Iris pigment epithelial cell (primary cell): Measurements from ENCODE around the gene NT5DC1.
A peak's percentile ranks its signal among the peaks of the same experiment; 100 is the strongest.

Source experiments
- DNase-seq: peaks from one replicate; pipeline ENCODE4 v3.0.0-alpha.2; 2011; ENCODE audit warnings: low read depth

The NT5DC1 gene

GRCh38 chr6:116100419-116101301 lies at the start of gene NT5DC1:
TSS of gene NT5DC1 (plus strand) at chr6:116100853. CDS start at chr6:116100931, 78 bp downstream.
- DNase-seq: peak; percentile 74

- no peak for DNase-seq
Measured at GRCh38 chr6:116051244-116051643, 49.4 kb upstream of the NT5DC1 start.

GRCh38 chr6:116055513-116055912 lies 45.1 kb upstream of the NT5DC1 start:
- DNase-seq: no peak

- no peak for DNase-seq
Measured at GRCh38 chr6:116057766-116058165, 42.9 kb upstream of the NT5DC1 start.

- no peak for DNase-seq
Measured at GRCh38 chr6:116059713-116060571, 40.7 kb upstream of the NT5DC1 start.

- peak; percentile 40 for DNase-seq
Measured at GRCh38 chr6:116060572-116061283, 39.9 kb upstream of the NT5DC1 start, which contains the start of gene FRK. TSS of gene FRK (minus strand) at chr6:116060891. CDS start at chr6:116060311, 580 bp downstream.

GRCh38 chr6:116062496-116062895 lies 38.2 kb upstream of the NT5DC1 start:
- no peak for DNase-seq

GRCh38 chr6:116064666-116065065 lies 36.0 kb upstream of the NT5DC1 start:
- DNase-seq: no peak

GRCh38 chr6:116066789-116067188 lies 33.9 kb upstream of the NT5DC1 start:
- DNase-seq: no peak

GRCh38 chr6:116070101-116070500 lies 30.6 kb upstream of the NT5DC1 start:
- DNase-seq: no peak

- no peak for DNase-seq
Measured at GRCh38 chr6:116070616-116071389, 29.9 kb upstream of the NT5DC1 start.

GRCh38 chr6:116072368-116072767 lies 28.3 kb upstream of the NT5DC1 start:
- DNase-seq: peak; percentile 25

- peak; percentile 72 for DNase-seq
Measured at GRCh38 chr6:116073765-116074440, 26.8 kb upstream of the NT5DC1 start.

GRCh38 chr6:116074732-116075390 lies 25.8 kb upstream of the NT5DC1 start:
- no peak for DNase-seq

- no peak for DNase-seq
Measured at GRCh38 chr6:116078522-116078921, 22.1 kb upstream of the NT5DC1 start.

- DNase-seq: no peak
Measured at GRCh38 chr6:116078945-116079344, 21.7 kb upstream of the NT5DC1 start.

GRCh38 chr6:116083052-116083451 lies 17.6 kb upstream of the NT5DC1 start:
- no peak for DNase-seq

- no peak for DNase-seq
Measured at GRCh38 chr6:116084284-116084683, 16.4 kb upstream of the NT5DC1 start.

GRCh38 chr6:116087437-116088027 lies 13.1 kb upstream of the NT5DC1 start:
- peak; percentile 65 for DNase-seq

GRCh38 chr6:116088946-116089345 lies 11.7 kb upstream of the NT5DC1 start:
- peak; percentile 60 for DNase-seq
